Colonic mucosa (tissue), 4 donors: ENCODE data around the gene TAF5L. TPM values are rescaled to one million over a fixed set of nuclear protein-coding genes. Genes with fewer than 3 reads are reported as not detected.

ENCODE experiments used
- DNase-seq: peaks from one replicate; pipeline ENCODE4 v3.0.0-alpha.2; 2020
- H3K27ac ChIP-seq: fragments of 200-600 bp; one replicate; pipeline ENCODE4 v1.8.0; 2021
- H3K27me3 ChIP-seq: fragments of 200-600 bp; one replicate; pipeline ENCODE4 v1.8.0; 2021
- H3K36me3 ChIP-seq: fragments of 200-600 bp; one replicate; pipeline ENCODE4 v1.8.0; 2021
- H3K4me1 ChIP-seq: fragments of 200-600 bp; one replicate; pipeline ENCODE4 v1.8.0; 2021; ENCODE audit warnings: mild to moderate bottlenecking
- H3K4me3 ChIP-seq: fragments of 200-600 bp; one replicate; pipeline ENCODE4 v1.8.0; 2021
- H3K9ac ChIP-seq, 2 donors: one replicate each; pipeline ENCODE4 v1.7.0; 2013; ENCODE audit warnings: control low read depth in 2 of 2, low read depth in 2 of 2, low read length in 2 of 2
- H3K9me3 ChIP-seq: fragments of 200-600 bp; one replicate; pipeline ENCODE4 v1.8.0; 2021
- CTCF ChIP-seq: fragments of 200-600 bp; IDR thresholded peaks from one replicate; pipeline ENCODE4 v1.8.0; 2022; ENCODE audit warnings: antibody characterized with exemption, mild to moderate bottlenecking
- intact Hi-C: fragments of 100-400 bp; cut with DNase I; formaldehyde crosslinking; loops from one replicate; pipeline ENCODE4 v1.14.1; 2022
- total RNA-seq, 2 donors: library from RNA; stranded (reverse); fragmentation: NEBNext Ultra II Directional in 1 of 2; extraction: Animal tissue kit (Norgen Biotek cat#: 25700) in 1 of 2; gene quantifications; one replicate each; pipeline ENCODE4 v1.2.1, GENCODE V29; 2021
- donor health status: healthy.
- donor health status: DM: no; HTN: no; CAD: no.
- donor health status: DM: no; HTN: no; CAD: no.

Gene TAF5L
- total RNA-seq, 2 donors from 2014 or later: 20.9 to 24.3 TPM

DNA sequence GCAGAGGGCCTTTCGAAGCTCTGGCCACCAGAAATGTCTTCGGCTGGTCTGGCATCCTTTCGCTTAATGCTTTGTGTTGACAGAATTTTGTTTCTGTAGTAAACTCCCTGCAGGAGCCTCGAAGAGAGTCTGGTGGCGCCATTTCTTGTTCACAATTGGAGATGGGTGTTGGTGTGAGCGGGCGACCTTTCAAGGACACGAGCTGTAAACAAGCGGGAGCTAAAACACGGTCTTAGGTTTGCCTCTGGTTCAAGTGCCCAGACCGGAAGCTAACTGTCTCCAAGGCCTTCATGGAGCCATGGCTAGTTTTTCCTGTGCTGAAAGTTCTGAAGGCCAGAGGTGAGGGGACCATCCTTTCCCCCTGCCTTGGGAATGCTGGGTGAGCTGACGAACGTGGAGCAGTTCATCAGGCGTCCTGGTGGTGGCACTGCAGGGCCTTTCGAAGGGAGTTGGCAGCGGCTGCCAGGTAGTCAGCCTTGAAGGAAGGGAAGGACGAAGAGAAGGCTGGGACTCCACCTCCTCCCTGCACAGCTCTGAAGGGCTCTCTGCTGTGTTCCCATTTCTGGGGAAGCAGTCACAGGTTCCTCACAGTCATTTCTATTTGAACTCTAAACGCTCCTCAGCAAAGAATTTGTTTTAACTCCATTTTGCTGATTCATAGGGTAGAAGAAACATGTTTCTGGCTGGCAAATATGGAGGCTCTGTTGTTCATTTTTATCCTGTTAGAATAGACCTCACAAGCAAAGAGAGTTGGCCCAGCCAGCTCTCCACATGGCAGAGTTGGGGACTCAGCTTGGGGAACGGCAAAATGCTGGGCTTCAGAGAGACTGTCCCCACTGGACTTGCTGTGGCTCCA is 35.3 kb upstream of the TAF5L start:
- Histone ChIP-seq H3K27ac (no peak overlapping the region), H3K4me1 (no peaks in the 10 kb centered on the region), H3K4me3 (no peak overlapping the region), H3K9ac (no peak overlapping the region), H3K9me3 (no peaks in the 10 kb centered on the region), H3K36me3 (peaks cover 7% of the 10 kb centered on the region), H3K27me3 (no peaks in the 10 kb centered on the region)
- TF ChIP-seq CTCF: peak; percentile 85
- intact Hi-C loops: loop anchor here (5.0 to 10.0 kb wide), 3 partner anchors 124 to 651 kb away; no protein-coding TSS in a partner anchor
- DNase-seq: peak; percentile 81

GRCh38 chr1:229657993-229658755 is 32.3 kb upstream of the TAF5L start:
- no peak for TF ChIP-seq CTCF
- intact Hi-C loops: no loop called here
- peaks cover 7% of the 10 kb centered on the region for H3K36me3 ChIP-seq
- no peak overlapping the region for H3K4me3 ChIP-seq
- no peaks in the 10 kb centered on the region for H3K27me3 ChIP-seq
- H3K4me1 ChIP-seq: no peaks in the 10 kb centered on the region
- H3K9ac ChIP-seq: no peak overlapping the region
- no peaks in the 10 kb centered on the region for H3K9me3 ChIP-seq
- H3K27ac ChIP-seq: no peak overlapping the region
- no peak for DNase-seq

DNA sequence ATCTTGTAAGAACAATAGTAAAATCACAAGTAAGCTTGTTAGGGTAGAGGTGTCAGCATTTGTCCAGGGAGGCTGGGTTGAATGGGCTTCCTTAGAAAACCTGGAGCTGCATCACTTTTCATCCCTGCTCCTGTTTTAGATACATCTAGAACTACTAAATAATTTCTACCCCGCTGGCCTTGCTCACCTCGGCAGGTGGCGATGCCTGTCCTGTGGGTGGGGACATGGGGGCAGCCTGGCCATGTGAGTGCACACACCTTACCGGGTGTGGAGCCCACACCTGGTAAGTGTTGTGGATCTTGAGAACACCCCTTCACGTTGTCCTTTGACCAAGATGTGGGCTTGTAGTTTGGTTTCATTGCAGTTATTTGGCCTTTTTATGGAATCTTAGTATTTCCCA is 29.9 kb upstream of the TAF5L start:
- no peak for DNase-seq
- Histone ChIP-seq H3K4me1 (no peaks in the 10 kb centered on the region), H3K36me3 (peaks cover 7% of the 10 kb centered on the region), H3K27me3 (no peaks in the 10 kb centered on the region), H3K4me3 (no peak overlapping the region), H3K9ac (no peak overlapping the region), H3K9me3 (no peaks in the 10 kb centered on the region), H3K27ac (no peak overlapping the region)
- TF ChIP-seq CTCF: no peak
- intact Hi-C loops: no loop called here

DNA sequence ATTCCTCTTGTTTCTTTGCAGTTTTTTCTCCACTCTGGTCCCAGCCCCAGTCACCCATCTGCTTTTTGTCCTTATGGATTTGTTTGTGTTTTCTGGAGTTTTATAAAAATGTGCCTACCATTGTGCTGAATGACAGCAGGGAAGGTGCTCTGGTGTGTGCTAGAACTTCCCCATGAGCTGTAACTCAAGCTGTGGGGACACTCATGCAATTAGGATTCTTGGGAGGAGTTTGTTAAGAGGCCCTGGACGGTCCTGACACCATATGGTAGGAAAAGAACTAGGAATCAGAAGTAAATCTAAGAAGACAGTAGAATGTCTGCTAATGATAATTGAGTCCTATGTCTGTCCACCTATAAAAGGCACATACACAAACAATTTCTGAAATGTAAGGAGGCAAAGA is 27.5 kb upstream of the TAF5L start:
- Histone ChIP-seq H3K9me3 (no peaks in the 10 kb centered on the region), H3K27me3 (no peaks in the 10 kb centered on the region), H3K4me1 (no peaks in the 10 kb centered on the region), H3K9ac (no peak overlapping the region), H3K36me3 (no peaks in the 10 kb centered on the region), H3K27ac (no peak overlapping the region), H3K4me3 (no peak overlapping the region)
- no peak for DNase-seq
- no peak for TF ChIP-seq CTCF
- intact Hi-C loops: no loop called here

DNA sequence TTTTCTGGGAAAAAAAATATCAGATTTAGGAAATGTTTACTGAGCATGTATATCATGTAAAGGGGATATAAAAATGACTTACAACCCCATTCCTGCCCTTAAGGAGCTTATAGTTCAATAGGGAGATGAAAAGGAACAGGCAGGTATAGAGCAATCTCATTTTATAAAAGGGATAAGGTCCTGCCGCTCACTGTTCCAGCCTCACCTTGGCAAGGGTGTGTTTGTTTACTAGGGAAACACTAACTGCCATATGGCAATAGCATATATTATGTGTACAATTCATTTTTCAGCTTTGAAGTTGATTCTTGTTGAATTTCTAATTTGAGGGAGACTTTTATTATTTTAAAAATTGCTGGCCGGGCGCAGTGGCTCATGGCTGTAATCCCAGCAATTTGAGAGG is 25.6 kb upstream of the TAF5L start:
- H3K36me3 ChIP-seq: no peaks in the 10 kb centered on the region
- DNase-seq: no peak
- no peaks in the 10 kb centered on the region for H3K27me3 ChIP-seq
- no peak overlapping the region for H3K4me3 ChIP-seq
- intact Hi-C loops: no loop called here
- no peaks in the 10 kb centered on the region for H3K9me3 ChIP-seq
- no peak overlapping the region for H3K9ac ChIP-seq
- TF ChIP-seq CTCF: no peak
- no peaks in the 10 kb centered on the region for H3K4me1 ChIP-seq
- no peak overlapping the region for H3K27ac ChIP-seq
